Liver (tissue), 9 donors: Measurements from ENCODE around the gene TLR10. TPM values are rescaled to one million over a fixed set of nuclear protein-coding genes. Genes with fewer than 3 reads are reported as not detected.

ENCODE experiments used
- DNase-seq: peaks from one replicate; pipeline ENCODE4 v3.0.0-alpha.2; 2017; ENCODE audit warnings: low spot score
- H3K27ac ChIP-seq, 2 donors: one replicate each; pipeline ENCODE4 v1.7.0; 2013; ENCODE audit warnings: inconsistent platforms in 2 of 2, low read length in 2 of 2, control low read depth in 1 of 2, low read depth in 1 of 2, mild to moderate bottlenecking in 1 of 2
- H3K27me3 ChIP-seq, 4 donors: one replicate each; pipeline versions ENCODE4 v1.6.1 to v1.7.0; 2013; ENCODE audit warnings: low read length in 3 of 4, inconsistent platforms in 1 of 4, mild to moderate bottlenecking in 1 of 4, moderate library complexity in 1 of 4; ENCODE audit not compliant: control insufficient read depth in 4 of 4, insufficient read depth in 4 of 4
- H3K36me3 ChIP-seq, 4 donors: one replicate each; pipeline versions ENCODE4 v1.6.1 to v1.7.0; 2013; ENCODE audit warnings: low read length in 3 of 4, mild to moderate bottlenecking in 3 of 4, low read depth in 1 of 4, moderate library complexity in 1 of 4; ENCODE audit not compliant: control insufficient read depth in 4 of 4, insufficient read depth in 3 of 4
- H3K4me1 ChIP-seq, 4 donors: one replicate each; pipeline versions ENCODE4 v1.6.1 to v1.7.0; 2013; ENCODE audit warnings: low read length in 3 of 4, mild to moderate bottlenecking in 3 of 4, moderate library complexity in 1 of 4; ENCODE audit not compliant: control insufficient read depth in 4 of 4, insufficient read depth in 4 of 4
- H3K4me3 ChIP-seq, 3 donors: one replicate each; pipeline versions ENCODE4 v1.6.1 to v1.7.0; 2013; ENCODE audit warnings: low read length in 3 of 3, control low read depth in 1 of 3, low read depth in 1 of 3, mild to moderate bottlenecking in 1 of 3
- H3K9ac ChIP-seq, 2 donors: one replicate each; pipeline ENCODE4 v1.7.0; 2013; ENCODE audit warnings: low read length in 2 of 2, mild to moderate bottlenecking in 2 of 2, moderate library complexity in 2 of 2, control low read depth in 1 of 2, low read depth in 1 of 2
- H3K9me3 ChIP-seq, 4 donors: one replicate each; pipeline versions ENCODE4 v1.6.1 to v1.7.0; 2013; ENCODE audit warnings: low read length in 3 of 4; ENCODE audit not compliant: control insufficient read depth in 4 of 4
- ATF3 ChIP-seq: IDR thresholded peaks from 2 replicates; pipeline ENCODE4 v1.6.1; 2016; ENCODE audit warnings: antibody characterized with exemption
- CTCF ChIP-seq: fragments of 150-350 bp; IDR thresholded peaks from 2 replicates; pipeline ENCODE4 v1.5.1; 2017; ENCODE audit warnings: improper control_type of control experiment, low read depth, low read length; ENCODE audit not compliant: missing input control
- EGR1 ChIP-seq, 2 donors: IDR thresholded peaks; 2 replicates each; pipeline ENCODE4 v1.6.1; 2016 to 2018; ENCODE audit warnings: antibody characterized with exemption in 2 of 2, low read depth in 2 of 2
- FOXA2 ChIP-seq: IDR thresholded peaks from 2 replicates; pipeline ENCODE4 v1.6.1; 2016; ENCODE audit warnings: antibody characterized with exemption
- GABPA ChIP-seq, 2 donors: IDR thresholded peaks in 1 of 2; conservative IDR thresholded peaks in 1 of 2; 2 replicates each; pipeline ENCODE4 v1.6.1; 2016; ENCODE audit warnings: antibody characterized with exemption in 2 of 2, mild to moderate bottlenecking in 1 of 2, moderate library complexity in 1 of 2
- HNF4A ChIP-seq, 2 donors: conservative IDR thresholded peaks; 2 replicates each; pipeline ENCODE4 v1.6.1; 2016; ENCODE audit warnings: antibody characterized with exemption in 2 of 2, mild to moderate bottlenecking in 2 of 2
- HNF4G ChIP-seq: IDR thresholded peaks from 2 replicates; pipeline ENCODE4 v1.6.1; 2016; ENCODE audit warnings: antibody characterized with exemption
- JUND ChIP-seq, 2 donors: IDR thresholded peaks; 2 replicates each; pipeline ENCODE4 v1.6.1; 2016; ENCODE audit warnings: antibody characterized with exemption in 2 of 2
- MAX ChIP-seq: IDR thresholded peaks from 2 replicates; pipeline ENCODE4 v1.6.1; 2016; ENCODE audit warnings: antibody characterized with exemption
- NR2F2 ChIP-seq: IDR thresholded peaks from 2 replicates; pipeline ENCODE4 v1.6.1; 2016; ENCODE audit warnings: antibody characterized with exemption
- RAD21 ChIP-seq, 2 donors: IDR thresholded peaks; 2 replicates each; pipeline ENCODE4 v1.6.1; 2016; ENCODE audit warnings: antibody characterized with exemption in 2 of 2, mild to moderate bottlenecking in 2 of 2
- REST ChIP-seq: IDR thresholded peaks from 2 replicates; pipeline ENCODE4 v1.6.1; 2016; ENCODE audit warnings: antibody characterized with exemption, mild to moderate bottlenecking
- RXRA ChIP-seq, 2 donors: IDR thresholded peaks; 2 replicates each; pipeline ENCODE4 v1.6.1; 2017 to 2018; ENCODE audit warnings: antibody characterized with exemption in 2 of 2, mild to moderate bottlenecking in 1 of 2
- SP1 ChIP-seq: IDR thresholded peaks from 2 replicates; pipeline ENCODE4 v1.6.1; 2018; ENCODE audit warnings: antibody characterized with exemption, mild to moderate bottlenecking
- TAF1 ChIP-seq: conservative IDR thresholded peaks from 2 replicates; pipeline ENCODE4 v1.6.1; 2016; ENCODE audit warnings: antibody characterized with exemption, mild to moderate bottlenecking
- YY1 ChIP-seq: IDR thresholded peaks from 2 replicates; pipeline ENCODE4 v1.6.1; 2016; ENCODE audit warnings: antibody characterized with exemption, mild to moderate bottlenecking
- ZBTB33 ChIP-seq: IDR thresholded peaks from 2 replicates; pipeline ENCODE4 v1.6.1; 2016; ENCODE audit warnings: antibody characterized with exemption
- WGBS: extraction: QIAGEN DNeasy Blood & Tissue Kit; methylation state at CpG from one replicate; pipeline ENCODE4 v1.1.7; 2013; 5-methylcytosine and 5-hydroxymethylcytosine counted together
- polyA plus RNA-seq, 2 donors: library from polyadenylated mRNA; stranded (reverse) in 1 of 2; unstranded in 1 of 2; fragments of 200-250 nt in 1 of 2; fragments of >200 nt in 1 of 2; fragmentation: Nextera tagmentation in 1 of 2; extraction: Ambion mirVana in 1 of 2; gene quantifications; one replicate each; pipeline versions ENCODE4 v1.2.1 to v1.2.3, GENCODE V29; 2013 to 2015
- total RNA-seq, 2 donors: library from RNA; depleted of rRNA; stranded (reverse); fragments of >200 nt; gene quantifications; one replicate each; pipeline ENCODE4 v1.2.3, GENCODE V29; 2014
- donor health status: healthy.
- donor health status: healthy.
- donor health status: healthy.
- donor health status: healthy.
- donor health status: healthy.

The TLR10 gene
- total and polyA plus RNA-seq, 4 donors = 0.02 to 1.9 (median 0.11) TPM

- Histone ChIP-seq H3K27me3 (no peaks in the 10 kb centered on the region), H3K36me3 (no peaks in the 10 kb centered on the region), H3K27ac (no peak overlapping the region), H3K9me3 (no peaks in the 10 kb centered on the region), H3K4me1 (peaks cover 0 to 3% (median 1%) of the 10 kb centered on the region in 4 donors), H3K4me3 (no peak overlapping the region), H3K9ac (no peak overlapping the region)
- no peak for DNase-seq
- no peak for TF ChIP-seq TAF1
- peak; percentile 29 for TF ChIP-seq CTCF
- TF ChIP-seq MAX = no peak
- no peak for TF ChIP-seq FOXA2
- no peak for TF ChIP-seq ATF3
- TF ChIP-seq RAD21 (IDR thresholded peaks at IDR 0.05) = peak; percentile 52
- no peak for TF ChIP-seq HNF4G
- no peak for TF ChIP-seq YY1
- TF ChIP-seq ZBTB33 = no peak
- 92% methylated on average over 6 of the region's 6 CpGs for WGBS
These were observed 24.7 kb downstream of the TLR10 start for GRCh38 chr4:38757945-38758600.

- Histone ChIP-seq H3K4me1 (no peaks in the 10 kb centered on the region), H3K4me3 (no peak overlapping the region), H3K27me3 (no peaks in the 10 kb centered on the region), H3K36me3 (no peaks in the 10 kb centered on the region), H3K9me3 (no peaks in the 10 kb centered on the region), H3K9ac (no peak overlapping the region), H3K27ac (peak overlapping the region in 1 of 2 donors; percentile 16)
- 81% methylated on average over 19 of the region's 19 CpGs for WGBS
- no peak for DNase-seq
- TF ChIP-seq ZBTB33 = no peak
- no peak for TF ChIP-seq RAD21 (IDR thresholded peaks at IDR 0.05)
- no peak for TF ChIP-seq CTCF
- no peak for TF ChIP-seq YY1
- no peak for TF ChIP-seq JUND (IDR thresholded peaks at IDR 0.05)
- no peak for TF ChIP-seq MAX
- no peak for TF ChIP-seq EGR1 (IDR thresholded peaks at IDR 0.05; ENCODE audit: low read depth in 2 of 2)
- no peak for TF ChIP-seq RXRA (IDR thresholded peaks at IDR 0.05)
- TF ChIP-seq HNF4A (conservative IDR thresholded peaks at IDR 0.05) = no peak
- peak; percentile 39 for TF ChIP-seq SP1
- peak; percentile 33 for TF ChIP-seq REST
- TF ChIP-seq NR2F2 = peak; percentile 20
- TF ChIP-seq GABPA (IDR thresholded peaks at IDR 0.05 in 1 of 2, conservative IDR thresholded peaks at IDR 0.05 in 1 of 2) = no peak
These were observed 29.6 kb downstream of the TLR10 start for GRCh38 chr4:38752941-38753806.
